GM19438 (cell line): ENCODE results near the gene SPEG.

ENCODE experiments used
- ATAC-seq: cut with Tn5 transposase; IDR thresholded peaks from one replicate; pipeline ENCODE4 v1.9.1; 2021; ENCODE audit warnings: low read depth; ENCODE audit not compliant: unreplicated experiment

SPEG gene

GRCh38 chr2:219458996-219459395, 24.4 kb downstream of the SPEG start:
- ATAC-seq, result no peak

DNA sequence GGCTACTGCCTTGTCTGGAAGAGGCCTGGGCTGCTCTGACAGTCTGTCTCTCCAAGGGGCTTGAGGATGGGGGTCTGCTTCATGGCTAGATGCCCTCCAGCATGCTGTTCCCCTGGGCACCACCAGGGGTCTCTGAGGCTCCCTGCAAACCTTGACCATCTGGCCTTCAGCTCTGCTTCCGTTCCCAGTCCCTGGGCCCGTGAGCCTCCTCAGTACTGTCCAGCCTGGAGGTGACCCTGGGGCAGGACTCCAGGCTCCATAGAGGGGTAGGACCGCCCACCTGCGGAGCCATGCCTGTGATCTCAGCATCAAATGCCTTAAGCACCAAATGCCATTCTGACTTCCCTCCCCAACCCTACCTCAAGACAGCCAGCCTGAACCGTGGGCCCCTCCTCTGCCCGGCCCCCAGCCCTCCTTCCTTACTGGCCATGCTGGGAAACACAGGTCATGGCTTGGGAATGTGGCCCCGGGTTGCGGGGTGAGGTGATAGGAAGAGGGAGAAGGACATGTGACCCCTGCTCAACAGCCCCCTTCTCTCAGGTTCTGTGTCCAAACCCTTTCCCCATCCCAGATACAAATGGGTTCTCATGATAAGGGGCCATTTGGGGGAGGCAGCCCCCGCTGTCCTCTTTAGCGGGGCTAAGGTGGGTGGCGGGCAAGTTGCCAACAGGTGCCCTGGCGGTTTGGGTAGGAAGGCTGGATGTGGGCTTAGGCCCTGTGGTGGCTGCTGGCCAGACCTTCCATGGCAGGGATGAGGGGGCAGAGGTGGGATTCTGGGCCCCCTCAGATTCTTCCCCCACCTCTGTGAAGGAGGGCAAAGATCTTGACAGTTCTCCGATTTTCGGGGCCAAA, 25.0 kb downstream of the SPEG start:
- no peak for ATAC-seq

DNA sequence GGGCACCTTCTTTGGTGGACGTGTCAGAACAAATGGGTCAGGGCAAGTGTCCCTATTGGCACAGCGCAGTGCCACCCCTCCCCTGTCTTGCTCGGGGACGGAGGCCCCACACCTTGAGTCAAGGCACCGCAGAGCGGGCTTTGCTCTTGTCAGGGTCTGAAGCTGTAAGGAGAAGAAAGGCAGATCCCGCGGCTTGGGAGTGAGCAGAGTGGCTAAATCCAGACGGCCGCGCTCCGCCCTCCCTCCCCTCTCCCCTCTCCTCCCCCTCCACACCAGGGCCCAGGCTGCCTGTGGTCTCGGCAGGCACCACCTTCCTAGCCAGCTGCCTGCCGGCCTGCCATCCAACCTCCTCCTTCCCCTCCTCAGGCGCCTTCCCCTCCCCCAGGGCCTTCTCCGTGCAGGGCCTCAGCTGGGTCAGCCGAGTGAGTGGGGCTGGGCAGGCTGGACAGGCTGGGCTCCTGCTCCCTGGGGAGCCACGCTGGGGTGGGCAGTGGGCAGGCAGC, 25.8 kb downstream of the SPEG start:
- no peak for ATAC-seq

- ATAC-seq, result peak; percentile 68
Measured at GRCh38 chr2:219461047-219461514, 26.4 kb downstream of the SPEG start.

DNA sequence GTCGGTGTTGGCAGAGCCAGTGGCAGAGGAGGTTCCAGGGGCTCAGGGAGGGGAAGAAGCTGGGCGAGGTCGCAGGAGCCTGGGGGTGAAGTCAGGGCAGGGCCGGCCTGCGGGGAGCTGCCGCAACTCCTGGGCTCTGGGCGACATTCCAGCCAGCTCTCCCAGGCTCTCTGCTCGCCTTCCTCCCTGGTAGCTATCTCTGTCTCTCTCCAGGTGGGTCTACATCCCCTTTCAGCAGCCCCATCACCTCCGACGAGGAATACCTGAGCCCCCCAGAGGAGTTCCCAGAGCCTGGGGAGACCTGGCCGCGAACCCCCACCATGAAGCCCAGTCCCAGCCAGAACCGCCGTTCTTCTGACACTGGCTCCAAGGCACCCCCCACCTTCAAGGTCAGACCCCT, 27.0 kb downstream of the SPEG start:
- ATAC-seq, result no peak

DNA sequence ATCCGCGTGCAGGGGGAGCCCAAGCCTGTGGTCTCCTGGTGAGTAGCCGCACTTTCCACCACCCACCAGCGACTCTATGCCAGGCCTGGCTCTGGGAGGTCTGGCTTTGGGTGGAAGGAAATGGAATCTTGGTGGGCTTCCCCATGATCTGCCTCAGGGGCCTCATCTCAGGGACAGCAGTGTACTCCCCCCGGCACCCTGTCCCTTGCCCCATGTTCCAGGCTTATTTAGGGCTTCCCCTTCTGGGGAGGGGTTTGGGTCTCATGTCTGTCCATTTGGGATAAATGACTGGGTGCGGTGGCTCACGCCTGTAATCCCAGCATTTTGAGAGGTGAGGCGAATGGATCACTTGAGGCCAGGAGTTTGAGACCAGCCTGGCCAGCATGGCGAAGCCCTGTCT, 27.7 kb downstream of the SPEG start:
- ATAC-seq, result no peak

- ATAC-seq, result no peak
Measured at GRCh38 chr2:219464286-219465032, 29.8 kb downstream of the SPEG start.

- no peak for ATAC-seq
Measured at GRCh38 chr2:219465659-219466561, 31.3 kb downstream of the SPEG start.

DNA sequence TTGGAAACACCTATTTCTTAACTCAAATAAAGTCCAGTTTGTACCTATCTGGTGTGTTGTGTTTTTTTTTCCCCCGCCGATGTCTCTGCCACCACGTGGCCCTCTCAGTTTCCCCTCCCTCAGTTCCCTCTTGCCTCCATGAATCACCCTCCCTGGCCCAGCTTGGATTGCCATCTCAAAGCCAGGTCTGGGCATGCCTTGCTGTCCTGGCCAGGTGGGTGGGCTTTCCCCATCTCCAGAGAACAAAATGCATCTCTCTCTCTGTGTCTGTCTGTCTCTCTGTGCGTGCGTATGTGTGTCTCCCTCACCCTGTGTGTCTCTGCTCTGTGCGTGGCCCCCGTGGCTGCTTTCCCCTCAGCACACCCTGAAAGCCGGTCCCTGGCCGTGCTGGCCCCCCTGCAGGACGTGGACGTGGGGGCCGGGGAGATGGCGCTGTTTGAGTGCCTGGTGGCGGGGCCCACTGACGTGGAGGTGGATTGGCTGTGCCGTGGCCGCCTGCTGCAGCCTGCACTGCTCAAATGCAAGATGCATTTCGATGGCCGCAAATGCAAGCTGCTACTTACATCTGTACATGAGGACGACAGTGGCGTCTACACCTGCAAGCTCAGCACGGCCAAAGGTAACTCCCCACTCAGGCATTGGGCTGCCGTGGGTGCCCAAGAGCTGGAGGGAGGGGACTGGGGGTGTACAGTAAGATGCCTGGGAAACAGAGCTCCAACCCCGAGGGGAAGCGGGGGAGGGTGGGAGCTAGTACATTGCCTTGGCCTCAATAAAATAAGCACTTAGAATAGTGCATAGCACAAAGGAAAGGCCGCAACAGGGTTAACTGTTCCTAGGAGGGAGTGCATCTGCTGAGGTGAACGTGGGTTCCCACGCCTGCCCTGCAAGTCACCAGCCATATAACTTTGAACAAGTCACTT, 32.4 kb downstream of the SPEG start:
- no peak for ATAC-seq

DNA sequence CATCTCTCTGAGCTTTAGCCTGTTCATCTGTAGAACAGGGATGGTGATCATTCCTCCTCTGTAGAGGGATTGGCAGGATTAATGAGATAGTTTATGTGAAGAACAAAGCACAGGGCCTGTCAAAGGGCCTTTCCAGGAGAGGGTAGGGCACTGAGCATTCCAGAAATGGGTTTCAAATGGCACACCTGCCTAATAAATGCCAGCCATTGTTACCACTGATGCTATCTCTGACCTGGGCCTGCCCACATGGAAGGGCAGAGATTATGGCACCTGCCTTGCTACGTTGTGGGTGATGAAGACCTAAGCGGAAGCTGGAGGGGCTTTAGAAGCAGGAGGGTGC, 33.1 kb downstream of the SPEG start:
- no peak for ATAC-seq

DNA sequence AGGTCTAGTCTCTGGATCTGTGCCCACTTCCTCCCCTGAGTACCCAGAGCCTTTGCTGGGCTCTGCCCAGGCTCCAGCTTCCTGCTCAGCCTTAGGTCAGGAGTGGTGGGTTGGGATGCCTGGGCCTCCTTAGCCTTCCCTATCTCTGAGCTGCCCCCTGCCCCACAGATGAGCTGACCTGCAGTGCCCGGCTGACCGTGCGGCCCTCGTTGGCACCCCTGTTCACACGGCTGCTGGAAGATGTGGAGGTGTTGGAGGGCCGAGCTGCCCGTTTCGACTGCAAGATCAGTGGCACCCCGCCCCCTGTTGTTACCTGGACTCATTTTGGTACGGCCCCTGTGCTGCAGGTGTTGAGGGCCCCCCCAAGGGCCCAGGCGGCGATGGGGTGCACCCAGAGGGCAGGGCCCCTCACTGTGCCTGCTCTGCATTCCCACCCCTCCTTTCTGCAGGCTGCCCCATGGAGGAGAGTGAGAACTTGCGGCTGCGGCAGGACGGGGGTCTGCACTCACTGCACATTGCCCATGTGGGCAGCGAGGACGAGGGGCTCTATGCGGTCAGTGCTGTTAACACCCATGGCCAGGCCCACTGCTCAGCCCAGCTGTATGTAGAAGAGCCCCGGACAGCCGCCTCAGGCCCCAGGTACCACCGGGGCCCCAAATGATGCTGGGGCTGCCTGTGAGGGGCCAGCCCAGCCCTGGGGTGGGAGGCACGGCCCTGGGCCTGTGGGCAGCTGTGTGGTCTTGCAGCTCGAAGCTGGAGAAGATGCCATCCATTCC, 34.0 kb downstream of the SPEG start:
- no peak for ATAC-seq

GRCh38 chr2:219469186-219469724, 34.6 kb downstream of the SPEG start:
- no peak for ATAC-seq

GRCh38 chr2:219470429-219470828, 35.8 kb downstream of the SPEG start:
- no peak for ATAC-seq

- ATAC-seq, result no peak
Measured at GRCh38 chr2:219471476-219472371, 37.1 kb downstream of the SPEG start.

DNA sequence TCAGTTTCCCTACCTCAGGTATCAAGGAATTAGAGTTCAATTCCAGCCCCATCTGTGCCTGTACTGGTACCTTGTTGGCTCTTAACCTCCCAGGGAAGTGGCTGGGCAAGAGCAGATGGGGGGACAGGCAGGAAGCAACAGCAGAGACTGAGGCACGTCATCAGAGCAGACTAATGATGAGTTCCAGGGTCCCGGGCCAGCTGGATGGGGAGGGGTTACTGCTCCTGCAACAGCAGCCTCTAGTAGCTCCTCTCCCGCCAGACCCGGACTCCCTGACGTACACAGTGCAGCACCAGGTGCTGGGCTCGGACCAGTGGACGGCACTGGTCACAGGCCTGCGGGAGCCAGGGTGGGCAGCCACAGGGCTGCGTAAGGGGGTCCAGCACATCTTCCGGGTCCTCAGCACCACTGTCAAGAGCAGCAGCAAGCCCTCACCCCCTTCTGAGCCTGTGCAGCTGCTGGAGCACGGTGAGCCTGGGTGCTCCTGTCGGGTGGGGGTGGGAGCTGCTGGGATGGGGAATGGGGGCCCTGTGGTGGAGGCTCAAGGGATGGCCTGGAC, 38.1 kb downstream of the SPEG start:
- ATAC-seq, result no peak

GRCh38 chr2:219473511-219473910, 38.9 kb downstream of the SPEG start:
- ATAC-seq, result no peak

DNA sequence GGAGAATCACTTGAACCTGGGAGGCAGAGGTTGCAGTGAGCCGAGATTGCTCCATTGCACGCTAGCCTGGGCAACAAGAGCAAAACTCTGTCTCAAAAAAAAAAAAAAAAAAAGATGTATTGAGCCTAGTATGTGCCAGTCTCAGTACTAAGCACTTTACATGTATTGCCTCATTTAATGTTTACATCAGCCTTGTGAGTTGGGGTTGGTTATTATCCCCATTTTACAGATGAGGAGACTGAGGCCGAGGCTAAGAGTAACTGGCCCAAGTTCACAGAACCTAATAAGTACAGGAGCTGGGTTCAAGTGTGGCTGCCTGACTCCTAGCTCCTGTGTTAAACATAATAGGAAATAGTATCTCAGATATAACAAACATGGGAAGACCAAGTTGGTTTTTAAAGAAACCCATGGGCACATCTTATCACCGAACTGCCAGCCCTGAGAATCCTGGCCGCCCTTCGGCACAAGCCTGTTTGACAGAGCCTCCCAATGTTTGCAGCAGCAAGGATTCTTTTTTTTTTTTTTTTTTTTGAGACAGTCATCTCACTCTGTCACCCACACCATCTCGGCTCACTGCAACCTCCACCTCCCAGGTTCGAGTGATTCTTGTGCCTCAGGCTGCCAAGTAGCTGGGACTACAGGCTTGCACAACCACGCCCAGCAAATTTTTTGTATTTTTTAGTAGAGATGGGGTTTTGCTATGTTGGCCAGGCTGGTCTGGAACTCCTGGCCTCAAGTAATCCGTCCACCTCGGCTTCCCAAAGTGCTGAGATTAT, 39.8 kb downstream of the SPEG start:
- no peak for ATAC-seq
